Activated B cell treated with CpG ODN at 0.5 μM for 24 hours (primary cell): ENCODE data around the gene PRRC2C. TPM values are rescaled to one million over a fixed set of nuclear protein-coding genes. Genes with fewer than 3 reads are reported as not detected.

Experiments used
- ATAC-seq: fragments of 200-7000 bp; cut with Tn5 transposase; one replicate; pipeline ENCODE4 v1.10.0; 2021; ENCODE audit warnings: low read depth, mild to moderate bottlenecking, moderate library complexity
- CTCF ChIA-PET: fragments of 350-600 bp; sonication (Branson Sonifier 250); formaldehyde crosslinking; loops from one replicate; lab custom pipeline; 2021; ENCODE audit warnings: antibody characterized with exemption; lab: Charles Lee
- POLR2A ChIA-PET: fragments of 350-600 bp; sonication (Branson Sonifier 250); formaldehyde crosslinking; loops from one replicate; lab custom pipeline; 2021; ENCODE audit warnings: antibody characterized with exemption; lab: Charles Lee
- DNase-seq: peaks from one replicate; pipeline ENCODE4 v3.0.0; 2022
- H3K27ac Mint-ChIP-seq: one replicate; pipeline ENCODE4 v1.8.0; 2020; ENCODE audit warnings: mixed read lengths
- H3K27me3 Mint-ChIP-seq: one replicate; pipeline ENCODE4 v1.8.0; 2021; ENCODE audit warnings: mixed read lengths
- H3K36me3 Mint-ChIP-seq: one replicate; pipeline ENCODE4 v1.8.0; 2021; ENCODE audit warnings: low read depth, mixed read lengths
- H3K4me1 Mint-ChIP-seq: one replicate; pipeline ENCODE4 v1.8.0; 2021; ENCODE audit warnings: mixed read lengths
- H3K4me3 Mint-ChIP-seq: one replicate; pipeline ENCODE4 v1.8.0; 2020; ENCODE audit warnings: mild to moderate bottlenecking, mixed read lengths
- H3K9me3 Mint-ChIP-seq: one replicate; pipeline ENCODE4 v1.8.0; 2020; ENCODE audit warnings: mixed read lengths
- intact Hi-C: fragments of 100-400 bp; cut with micrococcal nuclease; formaldehyde crosslinking; loops from one replicate; pipeline ENCODE4 v1.15.1; 2024
- total RNA-seq: library from RNA; stranded (reverse); gene quantifications from 2 replicates; pipeline ENCODE4 v1.2.3, GENCODE V29; 2022
- TF ChIP-seq, protein P1 (sequence below): fragments of 200-600 bp; IDR thresholded peaks from one replicate; pipeline ENCODE4 v1.8.0; 2022; ENCODE audit warnings: antibody characterized with exemption, mild to moderate bottlenecking

The PRRC2C gene
- total RNA-seq, 1 donor from 2014 or later, result 272 TPM

- Mint-ChIP-seq H3K4me1 (peaks cover 80% of the 10 kb centered on the region), H3K27ac (no peak overlapping the region), H3K36me3 (peaks cover 62% of the 10 kb centered on the region), H3K9me3 (no peaks in the 10 kb centered on the region), H3K4me3 (peak overlapping the region; percentile 32), H3K27me3 (no peaks in the 10 kb centered on the region)
- ATAC-seq, result no peak
- ChIA-PET POLR2A (interaction anchor here (1.6 kb wide), 1 partner anchor 9 kb away, joined by 10 read pairs; the partner anchor contains the start of gene PRRC2C), CTCF (interaction anchor here (4.1 kb wide), 1 partner anchor 8 kb away, joined by 14 read pairs; the partner anchor contains the start of gene PRRC2C)
- intact Hi-C loops, result loop anchor here (1.0 kb wide), 1 partner anchor 8 kb away; no protein-coding TSS in a partner anchor
- DNase-seq, result no peak
- TF ChIP-seq, protein P1, sequence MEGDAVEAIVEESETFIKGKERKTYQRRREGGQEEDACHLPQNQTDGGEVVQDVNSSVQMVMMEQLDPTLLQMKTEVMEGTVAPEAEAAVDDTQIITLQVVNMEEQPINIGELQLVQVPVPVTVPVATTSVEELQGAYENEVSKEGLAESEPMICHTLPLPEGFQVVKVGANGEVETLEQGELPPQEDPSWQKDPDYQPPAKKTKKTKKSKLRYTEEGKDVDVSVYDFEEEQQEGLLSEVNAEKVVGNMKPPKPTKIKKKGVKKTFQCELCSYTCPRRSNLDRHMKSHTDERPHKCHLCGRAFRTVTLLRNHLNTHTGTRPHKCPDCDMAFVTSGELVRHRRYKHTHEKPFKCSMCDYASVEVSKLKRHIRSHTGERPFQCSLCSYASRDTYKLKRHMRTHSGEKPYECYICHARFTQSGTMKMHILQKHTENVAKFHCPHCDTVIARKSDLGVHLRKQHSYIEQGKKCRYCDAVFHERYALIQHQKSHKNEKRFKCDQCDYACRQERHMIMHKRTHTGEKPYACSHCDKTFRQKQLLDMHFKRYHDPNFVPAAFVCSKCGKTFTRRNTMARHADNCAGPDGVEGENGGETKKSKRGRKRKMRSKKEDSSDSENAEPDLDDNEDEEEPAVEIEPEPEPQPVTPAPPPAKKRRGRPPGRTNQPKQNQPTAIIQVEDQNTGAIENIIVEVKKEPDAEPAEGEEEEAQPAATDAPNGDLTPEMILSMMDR, result no peak
Measured at GRCh38 chr1:171494076-171494475, 8.7 kb downstream of the PRRC2C start.

DNA sequence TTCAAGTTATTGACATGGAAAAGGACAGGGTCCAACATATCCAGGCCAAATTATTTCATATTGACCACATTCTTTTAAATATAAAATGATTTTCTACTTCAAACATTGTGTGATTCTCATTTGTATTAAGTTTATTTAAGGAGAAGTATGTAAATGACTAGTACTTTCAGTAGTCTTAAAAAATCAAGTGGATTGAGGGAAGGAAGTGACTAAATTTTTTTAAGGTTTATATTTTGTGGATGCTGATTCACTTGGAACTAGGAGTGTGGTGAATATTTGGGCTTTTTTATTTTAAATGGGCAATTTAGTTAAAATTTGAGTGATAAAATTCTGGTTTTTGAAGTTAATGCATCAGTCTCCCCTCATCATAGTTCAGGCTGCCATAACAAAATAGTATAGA, 10.1 kb downstream of the PRRC2C start:
- H3K27me3 Mint-ChIP-seq, result no peaks in the 10 kb centered on the region
- H3K4me1 Mint-ChIP-seq, result peaks cover 80% of the 10 kb centered on the region
- CTCF ChIA-PET, result interaction anchor here (4.1 kb wide), 1 partner anchor 10 kb away, joined by 14 read pairs; the partner anchor contains the start of gene PRRC2C

GRCh38 chr1:171500304-171500703, 15.0 kb downstream of the PRRC2C start:
- POLR2A ChIA-PET, result interaction anchor here (0.8 to 1.6 kb wide), 2 partner anchors 9 to 15 kb away, joined by 3 to 7 read pairs; partner anchors contain the start of gene PRRC2C

More for the DNA sequence above, 10.1 kb downstream of the PRRC2C start:
- no peak overlapping the region for H3K4me3 Mint-ChIP-seq
- peaks cover 62% of the 10 kb centered on the region for H3K36me3 Mint-ChIP-seq
- intact Hi-C loops, result no loop called here
- ATAC-seq (no peak), DNase-seq (no peak)
- POLR2A ChIA-PET, result interaction anchor here (0.8 kb wide), 2 partner anchors 10 to 286 kb away, joined by 3 to 5 read pairs; partner anchors contain the start of gene METTL13
- TF ChIP-seq, protein P1, result no peak
- no peaks in the 10 kb centered on the region for H3K9me3 Mint-ChIP-seq
- no peak overlapping the region for H3K27ac Mint-ChIP-seq

DNA sequence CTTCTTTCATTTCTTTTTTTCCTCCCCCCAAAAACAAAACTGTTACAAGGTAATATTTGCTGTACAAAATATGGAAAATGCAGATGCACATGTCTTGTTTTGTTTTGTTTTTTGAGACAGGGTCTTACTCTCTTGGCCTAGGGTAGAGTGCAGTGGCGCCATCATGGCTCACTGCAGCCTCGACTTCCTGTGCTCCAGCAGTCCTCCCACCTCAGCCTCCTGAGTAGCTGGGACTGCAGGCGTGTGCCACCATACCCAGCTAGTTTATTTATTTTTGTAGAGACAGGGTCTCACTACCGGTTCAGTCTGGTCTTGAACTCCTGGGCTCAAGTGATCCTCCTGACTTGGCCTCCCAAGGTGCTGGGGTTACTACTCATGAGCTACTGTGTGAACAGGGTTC, 15.5 kb downstream of the PRRC2C start:
- H3K27ac Mint-ChIP-seq, result no peak overlapping the region
- ATAC-seq (no peak), DNase-seq (no peak)
- TF ChIP-seq, protein P1, result no peak
- peaks cover 86% of the 10 kb centered on the region for H3K4me1 Mint-ChIP-seq
- peaks cover 2% of the 10 kb centered on the region for H3K9me3 Mint-ChIP-seq
- peaks cover 71% of the 10 kb centered on the region for H3K36me3 Mint-ChIP-seq
- no peaks in the 10 kb centered on the region for H3K27me3 Mint-ChIP-seq
- CTCF ChIA-PET, result interaction anchor here (0.7 to 2.2 kb wide), 3 partner anchors 9 to 16 kb away, joined by 3 to 8 read pairs (median 3); partner anchors contain the start of gene PRRC2C
- intact Hi-C loops, result loop anchor here (2.0 kb wide), 1 partner anchor 14 kb away; no protein-coding TSS in a partner anchor
- no peak overlapping the region for H3K4me3 Mint-ChIP-seq
- POLR2A ChIA-PET, result interaction anchor here (1.6 kb wide), 1 partner anchor 16 kb away, joined by 7 read pairs; the partner anchor contains the start of gene PRRC2C

More at GRCh38 chr1:171500304-171500703, 15.0 kb downstream of the PRRC2C start:
- intact Hi-C loops, result loop anchor here (2.0 kb wide), 1 partner anchor 14 kb away; no protein-coding TSS in a partner anchor
- TF ChIP-seq, protein P1, result no peak
- Mint-ChIP-seq H3K4me1 (peaks cover 86% of the 10 kb centered on the region), H3K27ac (no peak overlapping the region), H3K27me3 (no peaks in the 10 kb centered on the region), H3K4me3 (no peak overlapping the region), H3K9me3 (peaks cover 2% of the 10 kb centered on the region), H3K36me3 (peaks cover 74% of the 10 kb centered on the region)
- CTCF ChIA-PET, result interaction anchor here (0.7 to 2.2 kb wide), 3 partner anchors 9 to 15 kb away, joined by 3 to 8 read pairs (median 3); partner anchors contain the start of gene PRRC2C
- no peak for ATAC-seq
- DNase-seq, result no peak
